Epidermal melanocyte (primary cell): ENCODE results near the gene RBM3.
A peak's percentile ranks its signal among the peaks of the same experiment; 100 is the strongest.

Source experiments
- DNase-seq: peaks from one replicate; pipeline ENCODE4 v3.0.0; 2011; ENCODE audit warnings: low spot score; ENCODE audit not compliant: insufficient read length

Gene RBM3

GRCh38 chrX:48576108-48576507, 1.8 kb downstream of the RBM3 start:
- DNase-seq: no peak

- DNase-seq: no peak
Observed at GRCh38 chrX:48578661-48579128, 4.4 kb downstream of the RBM3 start.

- no peak for DNase-seq
Observed at GRCh38 chrX:48579259-48579658, 5.0 kb downstream of the RBM3 start.

GRCh38 chrX:48580662-48581061, 6.4 kb downstream of the RBM3 start:
- DNase-seq: no peak

GRCh38 chrX:48584698-48585097, 10.4 kb downstream of the RBM3 start:
- no peak for DNase-seq

GRCh38 chrX:48589482-48590162, 15.3 kb downstream of the RBM3 start:
- no peak for DNase-seq

- DNase-seq: no peak
Observed at GRCh38 chrX:48590203-48591103, 16.2 kb downstream of the RBM3 start.

- DNase-seq: no peak
Observed at GRCh38 chrX:48591255-48591791, 17.0 kb downstream of the RBM3 start.

- no peak for DNase-seq
Observed at GRCh38 chrX:48592971-48593370, 18.7 kb downstream of the RBM3 start.

GRCh38 chrX:48595929-48596328, 21.6 kb downstream of the RBM3 start:
- no peak for DNase-seq

- DNase-seq: peak; percentile 82
Observed at GRCh38 chrX:48597353-48598264, 23.3 kb downstream of the RBM3 start, which contains the start of gene WDR13. Gene WDR13 (plus strand): TSS chrX:48597492. CDS start chrX:48597997, 505 bp downstream.

GRCh38 chrX:48598614-48599013, 24.3 kb downstream of the RBM3 start:
- no peak for DNase-seq

- DNase-seq: no peak
Observed at GRCh38 chrX:48599341-48599740, 25.1 kb downstream of the RBM3 start.

GRCh38 chrX:48600226-48600625, 25.9 kb downstream of the RBM3 start:
- DNase-seq: no peak

GRCh38 chrX:48601741-48602394, 27.6 kb downstream of the RBM3 start:
- DNase-seq: no peak

GRCh38 chrX:48604701-48605100, 30.4 kb downstream of the RBM3 start:
- DNase-seq: no peak

GRCh38 chrX:48606091-48606490, 31.8 kb downstream of the RBM3 start:
- no peak for DNase-seq

- no peak for DNase-seq
Observed at GRCh38 chrX:48611703-48612102, 37.4 kb downstream of the RBM3 start.

- DNase-seq: no peak
Observed at GRCh38 chrX:48613502-48614160, 39.3 kb downstream of the RBM3 start.

GRCh38 chrX:48616576-48616975, 42.3 kb downstream of the RBM3 start:
- no peak for DNase-seq
